SU-DHL-6 (cell line): ENCODE measurements around the gene PSG4.
"Not testable (repeated sequence)": the region's sequence is repeated elsewhere in the genome, so short reads cannot be mapped to it uniquely, and the experiment has no call there.

Experiments used
- H2AFZ ChIP-seq: fragments of 200-600 bp; sonication (generic); 2 replicates; pipeline ENCODE4 v1.6.1; 2014; ENCODE audit warnings: low read depth, mild to moderate bottlenecking, moderate library complexity, mixed read lengths, antibody characterized with exemption, low read length; ENCODE audit not compliant: severe bottlenecking
- H3F3A ChIP-seq: fragments of 200-600 bp; shearing (Covaris generic); 2 replicates; pipeline ENCODE4 v1.6.0; 2016; ENCODE audit warnings: antibody characterized with exemption, mild to moderate bottlenecking; ENCODE audit not compliant: insufficient read depth
- H3K27ac ChIP-seq: fragments of 200-600 bp; sonication (generic); 2 replicates; pipeline ENCODE4 v1.5.1; 2016; ENCODE audit warnings: low read depth, mild to moderate bottlenecking, low read length, moderate library complexity, mixed read lengths
- H3K27me3 ChIP-seq: fragments of 200-600 bp; sonication (generic), shearing (Covaris generic); 2 replicates; pipeline ENCODE4 v1.6.0; 2014; ENCODE audit warnings: mild to moderate bottlenecking, low read length
- H3K36me3 ChIP-seq: fragments of 200-600 bp; sonication (generic); 2 replicates; pipeline ENCODE4 v1.6.1; 2014; ENCODE audit warnings: mild to moderate bottlenecking, low read length, mixed read lengths
- H3K4me2 ChIP-seq: fragments of 300-600, 200-600 bp; shearing (Covaris generic), sonication (generic); 2 replicates; pipeline ENCODE4 v1.6.0; 2014; ENCODE audit warnings: low read length, low read depth, mild to moderate bottlenecking; ENCODE audit not compliant: poor library complexity, severe bottlenecking
- H3K4me3 ChIP-seq: fragments of 200-600 bp; sonication (generic); 2 replicates; pipeline ENCODE4 v1.5.1; 2014; ENCODE audit warnings: antibody characterized with exemption, low read length, mild to moderate bottlenecking, mixed read lengths; ENCODE audit not compliant: insufficient read depth, poor library complexity, severe bottlenecking
- H3K79me2 ChIP-seq: fragments of 200-600 bp; sonication (generic); 2 replicates; pipeline ENCODE4 v1.6.1; 2014; ENCODE audit warnings: mild to moderate bottlenecking, low read length, moderate library complexity; ENCODE audit not compliant: insufficient read depth
- H3K9ac ChIP-seq: fragments of 200-600 bp; sonication (generic); 2 replicates; pipeline ENCODE4 v1.7.0; 2014; ENCODE audit warnings: mild to moderate bottlenecking, low read length
- H3K9me2 ChIP-seq: fragments of 200-600 bp; sonication (generic); replicated peaks from 2 replicates; pipeline ENCODE4 v1.6.1; 2014; ENCODE audit warnings: low read length; ENCODE audit not compliant: insufficient read depth
- H3K9me3 ChIP-seq: fragments of 200-600 bp; sonication (generic); 2 replicates; pipeline ENCODE4 v1.6.1; 2014; ENCODE audit warnings: low read length, mixed read lengths; ENCODE audit not compliant: insufficient read depth
- H4K20me1 ChIP-seq: fragments of 200-600 bp; sonication (generic); 2 replicates; pipeline ENCODE4 v1.6.1; 2014; ENCODE audit warnings: low read depth, mild to moderate bottlenecking, antibody characterized with exemption, low read length, moderate library complexity, mixed read lengths

PSG4 gene

GRCh38 chr19:43181869-43182771, 23.3 kb downstream of the PSG4 start:
- not testable (repeated sequence) for H3K9me3 ChIP-seq, H3K4me2 ChIP-seq, H3K4me3 ChIP-seq, H3K9ac ChIP-seq, H3K9me2 ChIP-seq, H4K20me1 ChIP-seq, H2AFZ ChIP-seq, H3K79me2 ChIP-seq, H3K27ac ChIP-seq, H3K36me3 ChIP-seq, H3F3A ChIP-seq, H3K27me3 ChIP-seq

GRCh38 chr19:43179569-43180147, 25.8 kb downstream of the PSG4 start:
- not testable (repeated sequence) for H3K27ac ChIP-seq, H3F3A ChIP-seq, H3K79me2 ChIP-seq, H3K4me2 ChIP-seq, H3K36me3 ChIP-seq, H3K4me3 ChIP-seq, H3K27me3 ChIP-seq, H2AFZ ChIP-seq, H3K9me3 ChIP-seq, H4K20me1 ChIP-seq, H3K9ac ChIP-seq, H3K9me2 ChIP-seq

- not testable (repeated sequence) for H4K20me1 ChIP-seq, H3K79me2 ChIP-seq, H3K9me2 ChIP-seq, H3K4me2 ChIP-seq, H3K27ac ChIP-seq, H3K9me3 ChIP-seq, H3K4me3 ChIP-seq, H3K36me3 ChIP-seq, H2AFZ ChIP-seq, H3F3A ChIP-seq, H3K9ac ChIP-seq, H3K27me3 ChIP-seq
Observed at GRCh38 chr19:43178577-43178976, 26.9 kb downstream of the PSG4 start.

GRCh38 chr19:43165906-43166305, 39.5 kb downstream of the PSG4 start:
- H3F3A ChIP-seq, H3K36me3 ChIP-seq, H2AFZ ChIP-seq, H4K20me1 ChIP-seq, H3K9me3 ChIP-seq, H3K4me2 ChIP-seq, H3K27me3 ChIP-seq, H3K79me2 ChIP-seq, H3K27ac ChIP-seq, H3K9me2 ChIP-seq, H3K4me3 ChIP-seq, H3K9ac ChIP-seq: not testable (repeated sequence)

GRCh38 chr19:43163135-43163534, 42.3 kb downstream of the PSG4 start:
- not testable (repeated sequence) for H3K27me3 ChIP-seq, H3K27ac ChIP-seq, H3K4me2 ChIP-seq, H3K9ac ChIP-seq, H2AFZ ChIP-seq, H3K4me3 ChIP-seq, H3K36me3 ChIP-seq, H3K79me2 ChIP-seq, H3K9me3 ChIP-seq, H3K9me2 ChIP-seq, H4K20me1 ChIP-seq, H3F3A ChIP-seq

- H3K9me2 ChIP-seq, H3K27me3 ChIP-seq, H3K79me2 ChIP-seq, H4K20me1 ChIP-seq, H3K4me3 ChIP-seq, H3K9me3 ChIP-seq, H3K4me2 ChIP-seq, H3K36me3 ChIP-seq, H3F3A ChIP-seq, H2AFZ ChIP-seq, H3K27ac ChIP-seq, H3K9ac ChIP-seq: not testable (repeated sequence)
Observed at GRCh38 chr19:43162261-43162660, 43.2 kb downstream of the PSG4 start.
